ENCODE measurements around the gene NKAIN4.

The NKAIN4 gene

GRCh38 chr20:63274381-63275228 lies 20.3 kb upstream of the NKAIN4 start:
- DNase-seq (ENCODE audit: low read depth in 2 of 2): no peak

GRCh38 chr20:63273635-63274380 lies 19.5 kb upstream of the NKAIN4 start:
- DNase-seq (ENCODE audit: low read depth in 2 of 2): no peak

GRCh38 chr20:63273059-63273579 lies 18.9 kb upstream of the NKAIN4 start:
- DNase-seq (ENCODE audit: low read depth in 2 of 2): no peak

- DNase-seq (ENCODE audit: low read depth in 2 of 2): peak; percentile 85 to 86
Measured at GRCh38 chr20:63272105-63273058, 18.1 kb upstream of the NKAIN4 start, which contains the start of gene ARFGAP1. Gene ARFGAP1, plus strand, starts transcription at chr20:63272813. Its CDS starts 2,768 bp downstream, at chr20:63275581.

- DNase-seq (ENCODE audit: low read depth in 2 of 2): no peak
Measured at GRCh38 chr20:63270606-63271325, 16.5 kb upstream of the NKAIN4 start.

- no peak for DNase-seq (ENCODE audit: low read depth in 2 of 2)
Measured at GRCh38 chr20:63269724-63270123, 15.5 kb upstream of the NKAIN4 start.

GRCh38 chr20:63268671-63269439 lies 14.6 kb upstream of the NKAIN4 start:
- no peak for DNase-seq (ENCODE audit: low read depth in 2 of 2)

GRCh38 chr20:63268256-63268655 lies 14.0 kb upstream of the NKAIN4 start:
- no peak for DNase-seq (ENCODE audit: low read depth in 2 of 2)

GRCh38 chr20:63267691-63268090 lies 13.4 kb upstream of the NKAIN4 start:
- DNase-seq (ENCODE audit: low read depth in 2 of 2): no peak

- DNase-seq (ENCODE audit: low read depth in 2 of 2): no peak
Measured at GRCh38 chr20:63265891-63266515, 11.7 kb upstream of the NKAIN4 start.

- no peak for DNase-seq (ENCODE audit: low read depth in 2 of 2)
Measured at GRCh38 chr20:63264519-63264918, 10.3 kb upstream of the NKAIN4 start.

GRCh38 chr20:63264000-63264399 lies 9.7 kb upstream of the NKAIN4 start:
- DNase-seq (ENCODE audit: low read depth in 2 of 2): no peak

GRCh38 chr20:63262836-63263235 lies 8.6 kb upstream of the NKAIN4 start:
- no peak for DNase-seq (ENCODE audit: low read depth in 2 of 2)

GRCh38 chr20:63261795-63262528 lies 7.7 kb upstream of the NKAIN4 start:
- DNase-seq (ENCODE audit: low read depth in 2 of 2): no peak

- no peak for DNase-seq (ENCODE audit: low read depth in 2 of 2)
Measured at GRCh38 chr20:63261060-63261794, 7.0 kb upstream of the NKAIN4 start.

- no peak for DNase-seq (ENCODE audit: low read depth in 2 of 2)
Measured at GRCh38 chr20:63260521-63260920, 6.3 kb upstream of the NKAIN4 start.

GRCh38 chr20:63259734-63260460 lies 5.6 kb upstream of the NKAIN4 start:
- DNase-seq (ENCODE audit: low read depth in 2 of 2): no peak

- DNase-seq (ENCODE audit: low read depth in 2 of 2): no peak
Measured at GRCh38 chr20:63258781-63259180, 4.5 kb upstream of the NKAIN4 start.
